ENCODE results near the gene GLYR1. TPM values are rescaled to one million over a fixed set of nuclear protein-coding genes. Genes with fewer than 3 reads are reported as not detected.

The GLYR1 gene
- total RNA-seq, 2 donors from 2014 or later, result 99.3 to 108 TPM

GRCh38 chr16:4802659-4803287 is 44.3 kb downstream of the GLYR1 start:
- Histone ChIP-seq H3K27me3 (ENCODE audit: control insufficient read depth, insufficient read depth, low read length, poor library complexity, severe bottlenecking) (no peaks in the 10 kb centered on the region), H3K36me3 (ENCODE audit: control insufficient read depth, insufficient read depth, low read length) (peaks cover 26% of the 10 kb centered on the region), H3K9me3 (ENCODE audit: control insufficient read depth, low read length) (no peaks in the 10 kb centered on the region), H3K4me3 (ENCODE audit: low read length) (peak overlapping the region; percentile 90), H3K27ac (ENCODE audit: low read depth, low read length) (peak overlapping the region; percentile 81), H3K9ac (ENCODE audit: extremely low read depth, low read length, poor library complexity, severe bottlenecking) (peak overlapping the region; percentile 32), H3K4me1 (ENCODE audit: control insufficient read depth, insufficient read depth, low read length) (peaks cover 9% of the 10 kb centered on the region)
- TF ChIP-seq CTCF (conservative IDR thresholded peaks at IDR 0.05), result peak; percentile 30
- peak overlapping the region; percentile 68 for H3K4me3 Mint-ChIP-seq
- no peaks in the 10 kb centered on the region for H3K27me3 Mint-ChIP-seq (ENCODE audit: insufficient read depth)
- 0% methylated on average over 59 of the region's 59 CpGs; no CpG with 5 or more reads in 1 of the 2 experiments for WGBS, 2 experiments (ENCODE audit: insufficient coverage in 1 of 2, insufficient read length in 1 of 2)
- no peaks in the 10 kb centered on the region for H3K9me3 Mint-ChIP-seq
- peaks cover 35% of the 10 kb centered on the region for H3K36me3 Mint-ChIP-seq (ENCODE audit: low read depth)
- peaks cover 9% of the 10 kb centered on the region for H3K4me1 Mint-ChIP-seq
- peak overlapping the region; percentile 86 for H3K27ac Mint-ChIP-seq
- DNase-seq, result peak; percentile 97

DNA sequence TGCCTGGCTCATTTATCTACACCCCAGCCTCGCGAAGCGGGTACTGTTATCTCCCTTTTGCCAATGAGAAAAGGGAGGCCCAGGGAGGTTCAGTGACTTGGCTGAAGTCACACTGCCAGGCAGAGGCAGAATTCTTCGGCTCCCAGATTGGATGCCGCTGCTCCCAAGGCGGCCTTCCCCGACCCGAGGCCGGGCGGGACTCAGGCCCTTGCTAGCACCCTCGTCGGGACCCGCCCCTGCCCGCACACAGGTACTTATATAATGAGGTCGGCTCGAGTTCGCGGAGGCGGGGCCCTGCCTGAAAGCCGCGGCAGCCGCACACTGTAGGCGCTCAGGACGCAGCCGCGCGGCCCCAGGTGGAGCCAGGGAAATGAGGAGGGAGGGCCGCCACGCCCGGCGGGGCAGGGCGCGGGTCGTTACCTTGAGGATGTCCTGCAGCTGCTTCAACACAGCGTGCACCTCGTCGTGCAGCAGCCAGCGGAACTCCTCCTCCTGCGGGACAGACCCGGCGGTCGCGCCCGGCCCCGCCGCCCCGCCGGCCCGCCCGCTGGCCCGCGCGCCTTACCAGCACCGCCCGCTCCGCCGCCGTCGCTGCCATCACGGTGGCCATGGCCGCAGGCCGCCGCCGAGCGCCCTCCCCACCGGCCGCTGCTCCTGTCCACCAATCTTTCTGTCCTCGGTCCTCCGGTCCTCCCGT is 45.0 kb downstream of the GLYR1 start, which contains the start of gene ROGDI:
TSS of gene ROGDI (minus strand) at position 672 of the 697 bp plus-strand sequence. CDS start at position 610, 62 bp downstream.
- TF ChIP-seq CTCF (conservative IDR thresholded peaks at IDR 0.05), result no peak
- Mint-ChIP-seq H3K36me3 (ENCODE audit: low read depth) (peaks cover 32% of the 10 kb centered on the region), H3K27me3 (ENCODE audit: insufficient read depth) (no peaks in the 10 kb centered on the region), H3K4me1 (peaks cover 9% of the 10 kb centered on the region), H3K9me3 (no peaks in the 10 kb centered on the region), H3K4me3 (peak within 1 kb of the TSS; percentile 68), H3K27ac (peak within 1 kb of the TSS; percentile 86)
- Histone ChIP-seq H3K4me1 (ENCODE audit: control insufficient read depth, insufficient read depth, low read length) (peaks cover 9% of the 10 kb centered on the region), H3K9me3 (ENCODE audit: control insufficient read depth, low read length) (no peaks in the 10 kb centered on the region), H3K36me3 (ENCODE audit: control insufficient read depth, insufficient read depth, low read length) (peaks cover 19% of the 10 kb centered on the region), H3K9ac (ENCODE audit: extremely low read depth, low read length, poor library complexity, severe bottlenecking) (peak within 1 kb of the TSS; percentile 64), H3K4me3 (ENCODE audit: low read length) (peak within 1 kb of the TSS; percentile 90), H3K27me3 (ENCODE audit: control insufficient read depth, insufficient read depth, low read length, poor library complexity, severe bottlenecking) (no peaks in the 10 kb centered on the region), H3K27ac (ENCODE audit: low read depth, low read length) (peak within 1 kb of the TSS; percentile 81)
- 0% methylated on average over 19 to 70 of the region's 70 CpGs for WGBS, 2 experiments (ENCODE audit: insufficient coverage in 1 of 2, insufficient read length in 1 of 2)
- peak; percentile 97 for DNase-seq

DNA sequence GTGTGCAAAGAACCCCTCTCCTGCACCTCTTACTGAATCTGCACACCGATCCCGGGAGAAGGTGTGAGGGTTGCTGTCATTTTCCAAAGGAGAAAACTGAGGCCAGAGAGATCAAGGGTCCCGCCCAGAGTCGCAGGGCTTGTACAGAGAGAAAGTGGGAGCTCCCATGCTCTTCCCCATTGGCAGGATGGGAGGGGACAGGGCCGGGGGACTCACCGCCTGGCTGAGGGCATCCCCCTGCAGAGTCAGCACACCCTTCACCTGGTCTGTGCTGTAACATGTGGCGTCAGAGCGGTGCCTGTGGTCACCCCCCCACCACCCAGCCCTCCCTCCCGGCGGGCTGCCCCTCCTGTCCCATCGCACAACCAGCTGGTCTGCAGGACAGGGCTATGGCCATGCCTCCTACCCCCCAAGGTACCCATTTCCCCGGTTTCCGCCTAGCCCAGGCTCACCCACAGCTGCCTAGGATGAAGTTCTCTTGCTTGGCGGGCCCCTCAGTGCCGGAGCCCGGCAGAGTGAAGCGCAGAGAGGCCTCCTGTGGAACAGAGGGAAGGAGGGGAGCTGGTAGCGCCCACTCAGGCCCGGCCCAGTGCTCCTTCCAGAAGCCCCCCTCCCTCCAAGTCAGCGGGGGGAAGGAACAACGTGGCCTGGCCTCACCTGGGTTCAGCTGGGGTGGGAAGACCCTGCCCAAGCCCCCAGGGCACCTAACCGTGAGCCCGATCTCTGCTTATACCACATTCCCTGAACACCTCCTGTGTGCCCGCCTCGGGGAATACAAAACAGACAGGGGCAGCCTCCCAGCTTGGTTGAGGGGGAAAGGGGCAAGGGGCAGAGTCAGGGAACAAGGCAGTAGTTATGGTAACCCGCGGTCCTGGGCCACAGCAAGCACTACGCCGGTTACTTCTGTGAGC is 45.8 kb downstream of the GLYR1 start:
- peak; percentile 59 for DNase-seq
- peaks cover 9% of the 10 kb centered on the region for H3K4me1 ChIP-seq (ENCODE audit: control insufficient read depth, insufficient read depth, low read length)
- 53 to 56% methylated on average over 6 to 29 of the region's 29 CpGs for WGBS, 2 experiments (ENCODE audit: insufficient coverage in 1 of 2, insufficient read length in 1 of 2)
- Mint-ChIP-seq H3K4me3 (peak overlapping the region; percentile 68), H3K36me3 (ENCODE audit: low read depth) (peaks cover 29% of the 10 kb centered on the region), H3K9me3 (no peaks in the 10 kb centered on the region), H3K4me1 (peaks cover 9% of the 10 kb centered on the region), H3K27me3 (ENCODE audit: insufficient read depth) (no peaks in the 10 kb centered on the region), H3K27ac (peak overlapping the region; percentile 21)
- H3K27me3 ChIP-seq (ENCODE audit: control insufficient read depth, insufficient read depth, low read length, poor library complexity, severe bottlenecking), result no peaks in the 10 kb centered on the region
- peak overlapping the region; percentile 90 for H3K4me3 ChIP-seq (ENCODE audit: low read length)
- no peak overlapping the region for H3K27ac ChIP-seq (ENCODE audit: low read depth, low read length)
- peak overlapping the region; percentile 64 for H3K9ac ChIP-seq (ENCODE audit: extremely low read depth, low read length, poor library complexity, severe bottlenecking)
- no peak for TF ChIP-seq CTCF (conservative IDR thresholded peaks at IDR 0.05)
- peaks cover 14% of the 10 kb centered on the region for H3K36me3 ChIP-seq (ENCODE audit: control insufficient read depth, insufficient read depth, low read length)
- no peaks in the 10 kb centered on the region for H3K9me3 ChIP-seq (ENCODE audit: control insufficient read depth, low read length)

Measured in endodermal cell (in vitro differentiated cells).